Hippocampal formation (tissue), 2 donors: ENCODE results near the gene GPATCH4.

Experiments
- DNase-seq, 2 donors: peaks; one replicate each; lab custom pipeline; 2025; lab: John Stamatoyannopoulos, UW

GPATCH4 gene

DNA sequence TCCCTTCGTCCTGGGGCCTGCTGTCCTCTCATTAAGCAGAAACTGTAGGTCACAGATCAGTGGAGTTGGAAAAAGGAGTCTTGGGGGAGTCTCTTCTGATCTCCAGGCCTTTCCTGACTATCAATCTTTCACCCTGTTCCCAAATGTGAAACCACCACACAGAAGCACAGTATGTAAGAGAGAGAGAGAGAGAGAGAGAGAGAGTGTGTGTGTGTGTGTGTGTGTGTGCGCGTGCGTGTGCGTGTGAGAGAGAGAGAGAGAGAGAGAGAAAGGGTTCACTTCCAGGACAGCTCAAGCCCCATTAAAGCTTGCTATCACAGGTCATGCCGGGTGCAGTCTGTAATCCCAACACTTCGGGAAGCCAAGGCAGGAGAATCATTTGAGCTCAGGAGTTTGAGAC is 23.2 kb downstream of the GPATCH4 start:
- DNase-seq: no peak

DNA sequence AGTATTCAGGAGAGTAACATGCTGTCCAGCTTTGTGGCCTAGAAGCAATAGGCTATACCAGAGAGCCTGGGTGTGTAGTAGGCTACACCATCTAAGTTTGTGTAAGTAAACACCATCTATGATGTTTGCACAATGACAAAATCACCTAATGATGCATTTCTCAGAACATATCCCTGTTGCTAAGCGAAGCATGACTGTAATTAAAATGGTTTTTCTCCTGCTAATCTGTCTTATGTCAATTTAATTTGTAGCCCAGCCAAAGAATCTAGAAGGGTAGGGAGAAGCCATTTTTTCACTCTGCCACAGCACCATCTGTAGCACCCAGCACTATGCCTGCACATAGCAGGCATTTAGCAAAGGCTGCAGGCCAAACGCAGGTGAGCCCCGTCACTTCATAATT is 23.7 kb downstream of the GPATCH4 start:
- DNase-seq: no peak

DNA sequence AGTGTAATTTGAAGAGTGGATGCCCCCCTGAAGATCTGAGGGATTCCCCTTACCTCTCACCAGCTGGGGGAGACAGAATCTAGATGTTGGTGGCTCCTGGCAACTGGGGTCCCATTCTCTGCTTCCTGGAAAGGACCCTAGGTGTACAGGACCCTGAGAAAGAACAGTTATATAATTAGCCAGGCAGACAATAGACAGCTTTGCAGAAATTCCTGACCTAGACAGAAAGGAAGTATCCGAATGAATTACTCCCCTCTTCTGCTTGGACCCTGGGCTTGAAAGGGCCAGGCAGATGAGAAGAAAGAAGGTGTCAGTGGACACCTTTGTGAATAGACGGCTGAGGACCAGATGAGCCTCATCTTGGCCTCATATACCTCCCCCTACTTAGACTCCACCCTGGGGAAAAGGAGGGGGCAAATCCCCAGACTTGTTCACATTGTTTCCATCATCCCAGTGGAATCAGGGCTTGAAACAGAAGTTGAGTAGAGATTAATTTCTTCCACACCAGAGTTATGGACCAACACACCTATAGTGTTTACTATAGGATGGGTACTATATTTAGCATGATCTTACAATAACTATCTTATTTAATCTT is 27.1 kb downstream of the GPATCH4 start:
- no peak for DNase-seq

DNA sequence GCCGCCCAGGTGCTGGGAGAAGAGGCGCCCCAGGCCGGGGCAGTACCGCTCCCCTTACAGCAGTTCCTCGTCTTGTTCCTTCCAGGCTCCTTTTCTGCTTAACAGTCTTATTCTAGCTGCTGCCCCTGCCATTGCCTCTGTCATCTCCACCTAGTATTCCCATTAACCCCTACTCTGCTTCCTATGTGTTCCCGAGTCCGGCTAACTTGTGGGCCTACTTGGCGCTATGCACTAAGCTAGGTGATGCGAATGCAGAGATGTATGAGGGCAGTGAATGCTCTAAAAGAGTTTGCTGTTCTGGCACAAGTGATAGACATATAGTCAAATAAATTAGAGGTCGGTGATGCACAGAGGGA is 28.6 kb downstream of the GPATCH4 start:
- DNase-seq: no peak

DNA sequence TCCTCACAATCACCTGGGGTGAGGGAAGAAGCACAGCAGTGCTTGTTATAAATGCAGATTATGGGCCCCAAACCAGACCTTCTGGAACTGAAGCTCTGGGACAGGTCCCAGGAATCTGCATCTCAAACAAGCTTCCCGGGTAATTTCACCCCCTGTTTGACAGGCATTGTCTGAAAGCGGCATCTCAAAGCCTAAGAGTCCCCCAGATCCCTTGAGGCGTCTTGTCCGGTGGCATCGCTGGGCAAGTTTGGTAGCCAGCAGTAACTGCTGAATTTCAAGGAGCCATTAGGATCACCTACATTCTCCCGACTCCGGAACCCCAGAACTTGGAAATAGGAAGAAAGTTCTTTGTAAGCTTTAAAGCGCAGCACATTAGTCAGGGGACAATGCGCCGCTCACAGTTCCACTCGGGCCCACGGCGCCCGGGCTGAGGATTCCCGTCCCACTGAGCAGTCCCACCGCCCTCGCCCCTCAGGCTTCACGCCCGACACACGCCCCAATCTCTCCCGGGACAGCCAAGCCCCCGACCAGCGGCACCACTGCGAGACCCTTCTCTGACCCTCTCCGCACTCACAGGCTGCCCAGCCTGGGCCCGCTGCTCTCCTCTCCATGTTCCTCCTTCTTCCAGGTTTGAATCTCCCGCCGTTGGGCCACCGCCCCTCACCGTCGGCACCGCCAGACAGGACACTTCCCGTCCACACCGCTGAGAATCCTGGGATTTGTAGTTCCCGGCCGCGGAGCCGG is 29.2 kb downstream of the GPATCH4 start, which contains the start of gene IQGAP3:
TSS of gene IQGAP3 (minus strand) at position 647 of the 744 bp plus-strand sequence. CDS start at position 611, 36 bp downstream.
- DNase-seq: peak; percentile 53 to 63

DNA sequence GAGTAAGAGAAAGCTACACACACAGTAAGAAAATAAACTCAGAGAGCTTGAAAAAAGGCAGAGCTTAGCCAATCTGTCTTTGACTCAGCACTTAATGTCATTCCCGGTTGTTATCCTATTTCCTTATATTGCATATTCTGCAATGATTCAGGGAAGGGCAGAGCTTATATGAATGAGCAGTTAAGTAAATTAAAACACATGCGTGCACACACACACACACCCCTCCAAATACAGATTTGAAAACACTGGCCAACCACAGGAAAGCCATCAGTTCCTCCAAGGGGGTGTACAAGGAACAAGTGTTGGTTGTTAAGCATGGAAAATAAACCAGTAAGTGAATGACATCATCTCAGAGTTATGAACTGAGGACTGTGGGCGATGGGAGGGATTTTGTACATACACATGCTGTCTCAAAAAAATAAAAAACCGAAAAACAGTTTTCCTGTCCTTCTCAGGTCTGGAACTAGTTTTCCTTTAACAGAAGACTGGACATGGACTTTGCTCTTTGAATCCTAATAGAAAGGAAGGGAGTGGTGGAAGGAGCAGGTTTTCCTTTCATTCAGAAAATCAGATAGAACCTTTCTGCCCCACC is 29.9 kb downstream of the GPATCH4 start:
- DNase-seq: no peak

DNA sequence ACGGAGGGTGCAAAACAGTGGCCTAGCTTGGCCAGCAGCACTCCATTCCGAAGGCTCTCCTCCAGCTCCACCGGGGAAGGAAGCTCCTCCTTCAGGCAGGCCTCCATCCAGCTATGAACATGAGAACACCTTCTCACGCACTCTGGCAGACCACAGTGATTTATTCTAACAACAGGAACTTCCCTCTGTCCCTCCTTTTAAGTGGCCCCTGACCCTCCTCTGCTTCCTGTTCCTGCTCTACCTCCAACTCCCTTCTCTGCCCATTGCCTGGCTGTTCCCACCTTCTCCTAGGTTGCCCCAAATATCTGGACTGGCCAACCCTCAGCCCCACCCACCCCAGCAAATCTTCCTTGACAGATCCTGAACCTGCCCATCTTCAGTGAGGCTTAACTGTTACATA is 34.8 kb downstream of the GPATCH4 start:
- no peak for DNase-seq

DNA sequence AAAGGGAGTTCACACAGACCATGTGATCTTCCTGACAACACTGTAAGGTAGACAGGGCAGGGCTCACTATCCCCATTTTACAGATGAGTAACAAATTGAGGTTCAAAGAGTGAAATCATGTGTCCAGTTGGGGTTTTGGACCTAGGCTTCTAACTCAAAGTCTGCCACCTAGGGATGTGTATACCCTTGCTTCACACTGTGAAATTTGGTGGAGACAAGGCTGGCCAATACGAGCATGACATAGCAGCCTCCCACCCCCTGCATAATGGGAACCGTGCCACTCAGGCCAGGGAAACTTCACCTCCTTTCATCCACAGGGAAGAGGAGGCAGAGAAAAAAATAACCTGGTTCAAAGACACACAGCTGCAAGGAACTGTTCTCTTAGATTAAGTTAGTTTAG is 35.8 kb downstream of the GPATCH4 start:
- no peak for DNase-seq

DNA sequence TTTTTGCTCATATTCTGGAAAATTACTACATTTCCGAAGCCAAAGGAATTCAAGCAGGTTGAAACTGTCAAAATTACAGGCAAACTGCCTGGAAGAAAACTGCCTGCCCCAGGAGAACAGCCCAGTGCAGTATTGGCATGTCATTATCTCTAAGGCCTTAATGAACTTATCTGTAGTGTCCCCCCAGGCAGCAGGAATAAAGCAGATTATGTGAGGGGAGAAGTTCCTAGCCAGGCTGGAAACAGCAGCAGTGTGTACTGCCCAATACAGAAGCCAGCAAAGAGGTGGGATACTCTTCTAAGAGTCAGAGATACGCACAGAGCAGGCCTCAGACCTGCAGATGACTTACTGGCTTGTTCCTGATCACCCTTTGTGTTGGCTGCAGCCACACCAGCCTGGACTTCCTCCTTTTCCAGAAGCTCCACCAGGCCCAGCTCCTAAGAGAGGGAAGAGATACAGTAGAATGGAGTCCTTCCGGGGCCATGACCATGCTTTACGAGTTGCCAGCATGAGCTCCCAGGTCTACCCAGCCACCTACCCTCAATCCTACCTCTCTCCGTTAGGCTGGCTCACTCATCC is 40.6 kb downstream of the GPATCH4 start:
- DNase-seq: no peak

DNA sequence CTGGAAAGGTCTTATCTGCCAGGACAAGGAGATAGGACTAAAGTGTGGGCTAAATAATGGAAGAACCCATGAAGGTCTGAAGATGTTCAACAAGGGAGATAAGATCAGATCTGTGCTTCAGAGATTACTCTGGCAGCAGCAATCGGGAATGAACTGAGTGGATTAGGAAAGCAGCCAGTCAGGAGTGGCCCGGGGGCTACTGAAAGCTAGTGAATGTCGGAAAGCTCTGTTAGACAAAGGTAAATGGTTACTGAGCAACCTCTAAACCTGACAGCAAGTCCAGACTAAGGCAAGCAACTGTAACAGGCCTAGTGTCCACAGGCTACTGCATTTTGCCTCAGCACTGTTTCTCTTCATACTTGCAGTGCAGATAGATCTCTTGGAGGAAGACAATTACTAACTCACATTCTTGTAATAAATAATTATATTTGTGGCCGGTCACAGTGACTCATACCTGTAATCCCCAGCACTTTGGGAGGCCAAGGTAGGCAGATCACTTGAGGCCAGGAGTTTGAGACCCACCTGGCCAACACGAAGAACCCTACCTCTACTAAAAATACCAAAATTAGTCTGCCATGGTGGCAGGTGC is 41.4 kb downstream of the GPATCH4 start:
- no peak for DNase-seq

DNA sequence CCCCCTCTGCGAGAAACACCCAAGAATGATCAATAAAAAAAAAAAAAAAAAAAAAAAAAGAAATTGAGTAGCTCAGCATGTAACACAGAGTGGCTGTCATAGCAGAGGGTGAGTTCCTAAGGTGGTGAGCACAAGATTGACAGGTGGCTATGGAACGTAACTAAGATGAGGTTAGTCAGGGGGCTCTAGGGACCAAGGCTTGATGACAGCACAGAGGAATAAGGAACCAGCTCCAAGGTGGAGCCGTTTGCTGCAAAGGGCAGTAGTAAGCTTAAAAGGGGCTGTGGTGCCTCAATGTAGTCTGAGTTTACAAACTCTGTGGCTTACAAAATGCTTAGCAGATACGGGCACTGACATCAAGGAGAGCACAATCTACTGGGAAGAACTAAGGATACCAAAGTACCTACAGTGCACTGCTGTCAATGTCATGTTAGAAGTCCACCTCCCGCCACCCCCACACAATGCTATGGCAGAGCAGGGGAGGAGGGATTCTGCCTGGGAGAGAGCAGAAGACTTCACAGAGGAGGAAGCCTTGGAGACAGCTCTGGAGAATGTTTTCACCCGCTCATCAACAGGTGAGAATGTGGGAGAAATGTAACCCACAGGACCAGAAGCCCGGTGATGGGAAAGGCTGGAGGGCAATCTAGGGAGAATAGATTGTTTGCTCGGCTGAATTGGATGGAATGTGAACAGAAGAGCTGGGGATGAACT is 42.0 kb downstream of the GPATCH4 start:
- DNase-seq: no peak

DNA sequence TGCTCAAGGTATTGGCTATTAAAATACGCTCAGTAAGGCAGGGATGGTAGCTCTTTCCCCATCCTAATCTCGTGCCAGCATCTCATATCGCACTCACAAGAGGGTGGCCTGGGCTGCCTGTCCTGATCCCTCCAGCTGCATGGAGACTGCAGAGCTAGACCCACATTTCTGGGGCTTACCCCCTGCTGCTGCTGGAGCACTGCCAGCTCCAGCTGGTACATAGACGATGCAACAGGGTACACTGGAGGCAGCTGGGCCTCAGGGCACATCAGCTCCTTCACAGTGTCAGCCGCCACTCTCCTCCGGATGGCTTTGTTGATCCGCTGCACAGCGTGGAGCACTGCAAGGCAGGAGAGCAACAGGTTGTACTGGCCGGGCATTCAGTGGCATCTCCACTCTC is 44.9 kb downstream of the GPATCH4 start:
- no peak for DNase-seq

DNA sequence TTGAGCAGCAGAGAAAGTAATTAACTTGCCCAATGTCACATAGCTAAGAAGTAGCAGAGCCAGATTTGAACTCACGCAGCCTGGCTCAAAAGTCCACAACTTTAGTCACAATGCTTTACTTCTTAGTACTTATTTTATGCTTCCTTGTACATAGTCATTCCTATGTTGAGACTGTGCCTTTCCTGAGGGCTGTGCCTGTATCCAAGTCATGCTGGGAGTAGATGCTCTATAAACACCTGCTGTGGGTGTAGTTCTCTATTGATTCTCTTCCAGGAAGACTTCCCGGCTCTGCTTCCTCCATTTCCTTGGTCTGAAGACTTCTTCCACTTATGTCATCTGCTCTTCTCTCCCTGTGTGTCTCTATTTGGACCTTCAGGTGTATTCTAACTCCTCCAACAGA is 45.6 kb downstream of the GPATCH4 start:
- no peak for DNase-seq

DNA sequence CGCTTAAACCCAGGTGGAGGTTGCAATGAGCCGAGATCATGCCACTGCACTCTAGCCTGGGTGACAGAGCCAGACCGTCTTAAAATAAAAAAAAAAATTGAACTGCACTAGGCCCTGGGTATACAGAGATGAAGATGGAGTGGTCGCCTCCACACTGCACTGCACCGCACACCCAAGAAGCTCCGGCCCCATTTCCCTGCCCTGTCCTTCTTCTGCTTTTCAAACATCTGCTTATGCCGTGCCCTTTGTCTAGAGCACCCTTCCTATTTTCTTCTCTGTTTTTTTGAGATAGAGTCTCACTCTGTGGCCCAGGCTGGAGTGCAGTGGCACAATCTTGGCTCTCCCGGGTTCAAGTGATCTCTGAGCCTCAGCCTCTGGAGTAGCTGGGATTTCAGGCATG is 46.3 kb downstream of the GPATCH4 start:
- DNase-seq: no peak

DNA sequence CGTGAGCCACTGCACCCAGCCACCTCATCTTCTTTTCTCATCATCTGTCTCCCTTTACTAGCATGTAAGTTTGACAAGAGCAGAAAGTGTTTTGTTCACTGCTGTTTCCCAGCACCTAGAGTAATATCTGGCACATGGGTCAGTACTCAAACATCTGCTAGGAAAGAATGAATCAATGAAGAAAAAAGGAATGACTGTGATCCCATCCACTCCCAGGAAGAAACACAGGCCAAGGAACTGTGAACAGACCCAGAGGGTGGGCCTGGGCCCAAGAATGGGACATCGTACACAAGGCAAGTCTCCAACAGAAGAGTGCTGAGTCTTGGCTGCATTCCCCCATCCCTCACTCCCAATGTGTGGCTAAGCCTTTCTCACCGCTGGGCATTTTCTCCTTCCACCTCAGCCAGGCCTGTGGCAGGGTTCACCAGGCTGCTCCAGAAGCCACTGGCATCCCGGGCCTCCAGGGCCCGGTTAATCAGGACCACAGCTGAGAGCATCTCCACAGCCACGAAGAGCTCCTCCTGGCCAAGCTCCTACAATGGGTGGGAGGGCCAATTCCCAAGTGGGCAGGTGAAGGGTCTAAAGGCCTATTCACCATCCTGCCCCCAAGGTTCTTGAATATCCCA is 47.3 kb downstream of the GPATCH4 start:
- DNase-seq: no peak

DNA sequence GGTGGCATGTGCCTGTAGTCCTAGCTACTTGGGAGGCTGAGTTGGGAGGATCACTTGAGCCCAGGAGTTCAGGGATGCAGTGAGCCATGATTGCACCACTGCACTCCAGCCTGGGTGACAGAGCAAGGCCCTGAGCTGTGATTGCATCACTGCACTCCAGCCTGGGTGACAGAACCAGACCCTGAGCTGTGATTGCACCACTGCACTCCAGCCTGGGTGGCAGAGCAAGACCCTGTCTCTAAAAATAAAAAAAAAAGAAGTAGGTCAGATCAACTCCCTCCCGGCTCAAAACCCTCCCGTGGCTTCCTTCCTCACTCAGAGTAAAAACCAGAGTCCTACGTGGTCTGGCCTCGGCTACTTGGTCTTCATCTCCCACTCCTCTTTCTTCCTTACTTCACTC is 48.3 kb downstream of the GPATCH4 start:
- DNase-seq: peak in 1 of 2 donors; percentile 16

DNA sequence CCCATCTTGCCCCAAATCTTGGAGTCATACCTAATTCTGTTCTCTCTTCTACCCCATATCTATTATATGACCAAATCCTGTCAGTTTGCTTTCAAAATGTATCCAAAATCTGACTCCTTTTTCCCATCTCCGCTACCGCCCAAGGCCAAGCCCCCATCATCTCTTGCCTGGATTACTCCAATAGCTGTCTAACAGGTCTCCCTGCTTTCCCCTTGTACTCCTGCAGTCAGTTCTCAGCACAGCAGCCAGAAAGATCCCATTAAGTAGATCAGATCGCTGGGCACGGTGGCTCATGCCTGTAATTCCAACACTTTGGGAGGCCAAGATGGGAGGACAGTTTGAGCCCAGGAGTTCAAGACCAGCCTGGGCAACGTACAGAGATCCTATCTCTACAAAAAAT is 48.8 kb downstream of the GPATCH4 start:
- no peak for DNase-seq

DNA sequence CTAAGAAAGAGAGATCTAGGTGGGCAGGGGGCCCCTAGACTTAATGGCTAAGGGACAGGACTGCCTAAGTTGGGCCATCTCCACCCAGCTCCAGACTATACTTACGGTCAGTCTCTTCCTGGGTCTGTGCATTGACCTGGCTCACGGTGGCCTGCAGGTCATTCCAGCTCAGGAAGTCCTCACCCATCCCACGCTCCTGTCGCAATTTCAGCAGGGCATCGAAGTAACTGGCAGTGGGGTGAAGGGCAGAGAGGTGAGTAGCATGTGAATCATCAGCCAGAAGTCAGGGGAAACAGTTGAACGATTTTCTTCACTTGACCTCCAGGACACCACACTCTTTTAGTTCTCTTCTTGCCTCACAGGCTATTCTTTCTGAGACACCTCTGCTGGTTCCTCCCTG is 49.4 kb downstream of the GPATCH4 start:
- DNase-seq: no peak

DNA sequence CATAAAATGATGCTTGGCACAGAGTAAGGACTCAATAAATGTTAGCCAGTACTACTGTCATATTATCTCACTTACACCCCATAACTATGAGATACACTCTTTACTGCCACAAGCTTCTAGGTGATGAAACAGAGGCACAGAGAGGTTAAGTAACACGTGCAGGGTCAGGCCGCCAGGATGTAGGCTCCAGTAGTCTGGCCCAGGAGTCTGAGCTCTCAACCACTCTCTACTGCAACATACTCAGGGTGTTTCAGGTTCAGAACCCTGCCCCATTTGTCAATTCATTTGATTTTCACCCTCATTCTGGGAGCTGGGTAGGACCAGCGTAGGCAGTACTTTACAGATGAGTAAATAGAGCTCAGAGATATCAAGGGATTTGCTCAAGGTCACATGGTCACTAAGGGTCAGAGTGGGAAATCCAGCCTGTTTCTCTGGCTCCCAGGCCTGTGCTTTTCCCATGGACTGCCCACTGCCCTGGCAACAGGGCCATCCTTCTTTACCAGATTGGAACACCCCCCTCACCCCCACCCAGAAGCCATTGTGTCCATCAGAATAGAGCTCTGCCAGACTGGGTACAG is 50.1 kb downstream of the GPATCH4 start:
- DNase-seq: no peak

DNA sequence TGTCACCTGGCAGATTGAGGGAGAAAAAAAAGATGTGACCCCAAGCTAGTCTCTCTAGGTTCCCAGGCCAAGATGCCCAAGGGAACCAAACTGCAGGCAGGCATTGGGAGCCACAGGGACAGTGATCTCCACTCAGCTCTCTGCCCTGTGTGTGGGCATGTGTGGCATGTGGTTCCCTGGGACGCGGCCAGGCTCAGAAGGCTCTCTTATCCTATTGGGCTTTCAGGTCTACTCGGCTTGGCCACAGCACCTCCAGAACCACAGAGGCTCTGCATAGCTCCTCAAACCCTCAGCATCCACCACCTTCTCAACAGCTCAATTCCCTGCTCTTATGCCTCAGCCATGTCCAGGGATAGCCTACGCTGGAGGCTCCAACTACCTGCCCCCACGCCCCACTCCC is 50.9 kb downstream of the GPATCH4 start:
- no peak for DNase-seq

DNA sequence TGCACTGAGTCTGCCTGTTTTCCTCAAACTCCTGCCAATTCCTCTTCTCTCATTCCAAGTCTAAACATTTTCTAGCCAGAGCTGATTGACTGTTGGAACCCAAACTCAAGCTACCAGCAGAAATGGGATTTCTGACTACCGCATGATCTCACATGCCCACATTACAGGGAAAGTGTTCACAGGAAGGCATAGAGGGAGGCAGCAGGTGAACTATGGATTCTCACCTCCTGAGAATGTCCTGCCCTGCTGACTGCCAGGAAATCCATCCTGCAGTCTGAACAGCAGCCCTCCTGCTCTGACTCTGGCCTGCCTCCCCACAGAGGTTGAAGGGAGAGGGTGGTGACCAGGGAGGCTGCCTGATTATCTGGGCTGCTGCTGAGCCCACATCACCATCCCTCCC is 51.4 kb downstream of the GPATCH4 start:
- no peak for DNase-seq
